ENCODE results near the gene BMAL1. TPM values are rescaled to one million over a fixed set of nuclear protein-coding genes. Genes with fewer than 3 reads are reported as not detected.

BMAL1 gene
- total and polyA plus RNA-seq, 2 of the 8 experiments (the other 6 are each of a cell fraction or from before 2014, with no cell fraction given), result 6.8 to 6.9 TPM

DNA sequence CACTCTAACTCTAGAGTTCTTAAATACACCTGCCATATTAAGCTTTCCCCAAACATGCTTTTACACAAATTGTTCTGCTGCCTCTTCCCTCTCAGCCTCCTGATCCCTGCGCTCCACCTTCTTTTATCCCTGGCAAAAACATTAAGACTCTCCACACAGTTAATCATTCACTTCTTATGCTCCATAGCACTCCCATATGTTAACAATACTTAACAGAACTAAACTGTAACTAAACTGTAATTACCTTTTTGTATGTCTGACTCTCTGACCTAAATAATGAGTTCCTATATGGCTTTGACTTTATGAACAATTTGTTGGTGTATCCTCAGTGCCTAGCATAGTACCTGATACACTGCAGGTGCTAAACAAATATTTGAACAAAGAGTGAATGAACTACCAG, 113.6 kb downstream of the BMAL1 start:
- Histone ChIP-seq H3K14ac (ENCODE audit: insufficient read length) (no peak overlapping the region), H4K8ac (ENCODE audit: extremely low read depth, insufficient read depth, low read length) (no peak overlapping the region), H3K56ac (replicated peaks; ENCODE audit: insufficient read length, low read depth, low read length) (no peak overlapping the region), H4K20me1 (replicated peaks in 1 of 2; ENCODE audit: control insufficient read depth in 1 of 2, insufficient read depth in 2 of 2, low read length in 2 of 2) (no peaks in the 10 kb centered on the region), H3K79me1 (ENCODE audit: low read depth, low read length) (no peaks in the 10 kb centered on the region), H2BK12ac (ENCODE audit: low read depth, low read length) (no peak overlapping the region), H3K18ac (ENCODE audit: extremely low read depth, low read length) (no peak overlapping the region), H3K23ac (ENCODE audit: insufficient read length) (no peak overlapping the region), H3K4me2 (ENCODE audit: insufficient read depth in 1 of 2, low read depth in 2 of 2, low read length in 2 of 2) (no peak overlapping the region), H3K4me3 (ENCODE audit: extremely low read depth in 1 of 4, insufficient read depth in 2 of 4, low read depth in 3 of 4, low read length in 4 of 4) (no peak overlapping the region), H2AK5ac (ENCODE audit: low read depth, low read length) (no peak overlapping the region), H3K9me3 (ENCODE audit: insufficient read depth in 2 of 2, low read depth in 1 of 2, low read length in 1 of 2) (no peaks in the 10 kb centered on the region), H3K4ac (replicated peaks; ENCODE audit: insufficient read length, low read depth, low read length) (no peak overlapping the region), H2BK120ac (replicated peaks; ENCODE audit: low read depth, low read length) (no peak overlapping the region), H3K79me2 (ENCODE audit: control insufficient read depth in 1 of 2, insufficient read depth in 2 of 2, low read length in 2 of 2) (no peaks in the 10 kb centered on the region), H2BK15ac (ENCODE audit: low read length) (no peak overlapping the region), H3K27ac (ENCODE audit: low read depth, low read length) (no peak overlapping the region), H3K36me3 (ENCODE audit: control insufficient read depth in 2 of 4, insufficient read depth in 4 of 4, low read length in 3 of 4) (peaks cover 0 to 16% (median 6%) of the 10 kb centered on the region in 4 experiments; a peak in 6 of 8 replicates), H2BK20ac (ENCODE audit: low read length) (no peak overlapping the region), H3K4me1 (replicated peaks in 1 of 4; ENCODE audit: control insufficient read depth in 3 of 4, insufficient read depth in 4 of 4, low read length in 3 of 4) (no peaks in the 10 kb centered on the region), H3K23me2 (ENCODE audit: low read depth, low read length) (no peaks in the 10 kb centered on the region; the same call in 1 of the 2 replicates), H2AFZ (ENCODE audit: low read length) (no peak overlapping the region), H2BK5ac (ENCODE audit: low read depth, low read length) (no peak overlapping the region), H3K9ac (replicated peaks in 1 of 4; ENCODE audit: extremely low read depth in 1 of 4, low read depth in 3 of 4, low read length in 3 of 4) (no peak overlapping the region), H3K27me3 (replicated peaks in 1 of 4; ENCODE audit: control insufficient read depth in 3 of 4, extremely low read depth in 1 of 4, insufficient read depth in 3 of 4, low read length in 3 of 4) (no peaks in the 10 kb centered on the region), H4K91ac (replicated peaks; ENCODE audit: insufficient read length, low read length) (no peak overlapping the region), H4K5ac (ENCODE audit: insufficient read length, low read depth, low read length) (no peak overlapping the region)
- POLR2A ChIA-PET (ENCODE audit: partially characterized antibody), result no interaction called here
- TF ChIP-seq SIRT6 (IDR thresholded peaks at IDR 0.05; ENCODE audit: low read length), result no peak
- TF ChIP-seq SRF (IDR thresholded peaks at IDR 0.05; ENCODE audit: low read depth, low read length), result no peak
- no peak for TF ChIP-seq SP1 (IDR thresholded peaks at IDR 0.05; ENCODE audit: low read depth, low read length)
- TF ChIP-seq RAD21 (IDR thresholded peaks at IDR 0.05 in 1 of 2, conservative IDR thresholded peaks at IDR 0.05 in 1 of 2; ENCODE audit: low read depth in 2 of 2, low read length in 2 of 2), result no peak
- TF ChIP-seq HDAC2 (IDR thresholded peaks at IDR 0.05; ENCODE audit: borderline replicate concordance in 1 of 2, low read depth in 2 of 2, low read length in 2 of 2), result no peak
- TF ChIP-seq BACH1 (IDR thresholded peaks at IDR 0.05; ENCODE audit: low read length), result no peak
- TF ChIP-seq EZH2 (IDR thresholded peaks at IDR 0.05; ENCODE audit: low read depth, low read length, severe bottlenecking), result no peak
- TF ChIP-seq ZNF274 (IDR thresholded peaks at IDR 0.05; ENCODE audit: borderline replicate concordance, extremely low read depth, low read length), result no peak
- TF ChIP-seq CHD2 (IDR thresholded peaks at IDR 0.05; ENCODE audit: low read length), result no peak
- no peak for TF ChIP-seq EP300 (IDR thresholded peaks at IDR 0.05; ENCODE audit: borderline replicate concordance in 1 of 2, low read depth in 2 of 2, low read length in 2 of 2)
- no peak for TF ChIP-seq CEBPB (IDR thresholded peaks at IDR 0.05; ENCODE audit: low read depth, low read length)
- TF ChIP-seq RXRA (IDR thresholded peaks at IDR 0.05; ENCODE audit: insufficient read depth, low read depth, low read length), result no peak
- TF ChIP-seq POU5F1 (IDR thresholded peaks at IDR 0.05; ENCODE audit: low read depth, low read length), result no peak
- TF ChIP-seq POLR2AphosphoS5 (IDR thresholded peaks at IDR 0.05; ENCODE audit: low read depth, low read length), result no peak
- TF ChIP-seq, protein P1, sequence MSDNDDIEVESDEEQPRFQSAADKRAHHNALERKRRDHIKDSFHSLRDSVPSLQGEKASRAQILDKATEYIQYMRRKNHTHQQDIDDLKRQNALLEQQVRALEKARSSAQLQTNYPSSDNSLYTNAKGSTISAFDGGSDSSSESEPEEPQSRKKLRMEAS (IDR thresholded peaks at IDR 0.05), result no peak
- no peak for DNase-seq (ENCODE audit: low read depth in 1 of 2, low spot score in 2 of 2)
- FAIRE-seq, result no peak
- WGBS, 2 experiments (ENCODE audit: extremely low coverage in 1 of 2, insufficient coverage in 1 of 2, insufficient read length in 1 of 2, insufficient replicate concordance in 2 of 2, low coverage in 1 of 2, low lambda C conversion rate in 2 of 2, missing lambda C conversion rate in 1 of 2), result 100% methylated on average over 1 of the region's 1 CpG; no CpG with 5 or more reads in 1 of the 2 experiments
- CTCF ChIA-PET (ENCODE audit: partially characterized antibody), result interaction anchor here (0.7 to 0.8 kb wide), 2 partner anchors 9 to 46 kb away, joined by 3 to 4 read pairs; no protein-coding TSS in a partner anchor

Measured in H1 (cell line).